Hepatocyte (in vitro differentiated cells): ENCODE results near the gene FAM217B. TPM values are rescaled to one million over a fixed set of nuclear protein-coding genes. Genes with fewer than 3 reads are reported as not detected.

Source experiments
- DNase-seq: peaks from one replicate; pipeline ENCODE4 v3.0.0-alpha.2; 2016; ENCODE audit warnings: low spot score
- H2AFZ ChIP-seq: fragments of 200-600 bp; sonication (generic); 2 replicates; pipeline ENCODE4 v1.6.0; 2016; ENCODE audit warnings: antibody characterized with exemption, mild to moderate bottlenecking
- H3K27ac ChIP-seq: fragments of 200-600 bp; sonication (generic); 2 replicates; pipeline ENCODE4 v1.5.1; 2016; ENCODE audit warnings: mild to moderate bottlenecking
- H3K27me3 ChIP-seq: fragments of 200-600 bp; sonication (generic); 2 replicates; pipeline ENCODE4 v1.6.1; 2016
- H3K36me3 ChIP-seq: fragments of 200-600 bp; sonication (generic); replicated peaks from 2 replicates; pipeline ENCODE4 v1.5.1; 2016; ENCODE audit warnings: low read depth; ENCODE audit not compliant: insufficient read depth
- H3K4me1 ChIP-seq: fragments of 200-600 bp; sonication (generic); 2 replicates; pipeline ENCODE4 v1.5.1; 2016; ENCODE audit warnings: mild to moderate bottlenecking, moderate library complexity; ENCODE audit not compliant: insufficient read depth
- H3K4me2 ChIP-seq: fragments of 200-600 bp; sonication (generic); 2 replicates; pipeline ENCODE4 v1.6.0; 2016
- H3K4me3 ChIP-seq: fragments of 200-600 bp; sonication (generic); 2 replicates; pipeline ENCODE4 v1.5.1; 2016; ENCODE audit warnings: mild to moderate bottlenecking
- H3K79me2 ChIP-seq: fragments of 200-600 bp; sonication (generic); 2 replicates; pipeline ENCODE4 v1.6.0; 2017; ENCODE audit warnings: mild to moderate bottlenecking
- H3K9me2 ChIP-seq: fragments of 200-600 bp; sonication (generic); replicated peaks from 2 replicates; pipeline ENCODE4 v1.6.0; 2017; ENCODE audit warnings: mild to moderate bottlenecking; ENCODE audit not compliant: insufficient read depth
- H3K9me3 ChIP-seq: fragments of 200-600 bp; sonication (generic); 2 replicates; pipeline ENCODE4 v1.5.1; 2016; ENCODE audit warnings: low read depth, mild to moderate bottlenecking
- H4K20me1 ChIP-seq: fragments of 200-600 bp; sonication (generic); 2 replicates; pipeline ENCODE4 v1.6.0; 2016; ENCODE audit warnings: mild to moderate bottlenecking; ENCODE audit not compliant: insufficient read depth, poor library complexity, severe bottlenecking
- EZH2 ChIP-seq: fragments of 200-600 bp; sonication (generic); IDR thresholded peaks from 2 replicates; pipeline ENCODE4 v1.6.1; 2016; ENCODE audit warnings: antibody characterized with exemption, mild to moderate bottlenecking, borderline replicate concordance
- EZH2phosphoT487 ChIP-seq: fragments of 200-600 bp; sonication (generic); IDR thresholded peaks from one replicate; pipeline ENCODE4 v1.6.1; 2018; ENCODE audit warnings: antibody characterized with exemption, mild to moderate bottlenecking, low read depth, moderate library complexity; ENCODE audit not compliant: unreplicated experiment, severe bottlenecking
- WGBS: methylation state at CpG from one replicate; pipeline ENCODE4 v1.1.6; 2016; ENCODE audit warnings: low lambda C conversion rate; ENCODE audit errors: missing lambda C conversion rate; 5-methylcytosine and 5-hydroxymethylcytosine counted together
- polyA plus RNA-seq: library from polyadenylated mRNA; unstranded; fragments of >200 nt; fragmentation: Nextera tagmentation; extraction: Ambion mirVana; gene quantifications from 2 replicates; pipeline ENCODE4 v1.2.1, GENCODE V29; 2016
- total RNA-seq: library from RNA; depleted of rRNA; stranded (reverse); fragments of >200 nt; gene quantifications from 2 replicates; pipeline ENCODE4 v1.2.3, GENCODE V29; 2014
- TF ChIP-seq, protein P1 (sequence below): fragments of 200-600 bp; sonication (generic); IDR thresholded peaks from 2 replicates; pipeline ENCODE4 v1.5.1; 2016; ENCODE audit warnings: antibody characterized with exemption, mild to moderate bottlenecking; ENCODE audit not compliant: poor library complexity

FAM217B gene
- total and polyA plus RNA-seq, 2 experiments from 2014 or later, result 14.7 to 15.2 TPM

DNA sequence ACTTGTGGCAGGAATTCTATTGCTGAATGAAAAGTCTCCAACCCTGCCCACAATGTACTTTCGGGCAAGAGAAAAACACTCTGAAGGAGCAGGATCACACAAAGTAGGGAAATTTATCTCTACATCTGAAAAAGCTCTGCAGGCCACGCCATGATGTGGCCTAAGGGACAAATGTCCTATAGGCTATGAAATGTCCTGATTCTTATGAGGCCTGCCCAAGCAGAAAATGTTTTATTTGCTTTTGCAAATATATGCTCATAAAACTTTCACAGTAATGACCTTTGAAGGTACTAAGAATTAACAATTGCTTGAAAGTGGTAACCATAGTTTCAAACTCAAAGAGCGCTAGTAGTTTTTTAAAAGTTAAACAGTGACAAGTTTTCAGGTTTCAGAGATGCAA is 37.7 kb upstream of the FAM217B start:
- Histone ChIP-seq H3K27ac (no peak overlapping the region), H3K9me2 (no peaks in the 10 kb centered on the region), H3K27me3 (no peaks in the 10 kb centered on the region), H2AFZ (no peak overlapping the region), H3K4me1 (no peaks in the 10 kb centered on the region), H3K4me3 (no peak overlapping the region), H3K79me2 (no peaks in the 10 kb centered on the region), H3K9me3 (no peaks in the 10 kb centered on the region), H4K20me1 (no peaks in the 10 kb centered on the region), H3K36me3 (no peaks in the 10 kb centered on the region), H3K4me2 (no peak overlapping the region)
- TF ChIP-seq EZH2, result no peak
- TF ChIP-seq EZH2phosphoT487, result no peak
- TF ChIP-seq, protein P1, sequence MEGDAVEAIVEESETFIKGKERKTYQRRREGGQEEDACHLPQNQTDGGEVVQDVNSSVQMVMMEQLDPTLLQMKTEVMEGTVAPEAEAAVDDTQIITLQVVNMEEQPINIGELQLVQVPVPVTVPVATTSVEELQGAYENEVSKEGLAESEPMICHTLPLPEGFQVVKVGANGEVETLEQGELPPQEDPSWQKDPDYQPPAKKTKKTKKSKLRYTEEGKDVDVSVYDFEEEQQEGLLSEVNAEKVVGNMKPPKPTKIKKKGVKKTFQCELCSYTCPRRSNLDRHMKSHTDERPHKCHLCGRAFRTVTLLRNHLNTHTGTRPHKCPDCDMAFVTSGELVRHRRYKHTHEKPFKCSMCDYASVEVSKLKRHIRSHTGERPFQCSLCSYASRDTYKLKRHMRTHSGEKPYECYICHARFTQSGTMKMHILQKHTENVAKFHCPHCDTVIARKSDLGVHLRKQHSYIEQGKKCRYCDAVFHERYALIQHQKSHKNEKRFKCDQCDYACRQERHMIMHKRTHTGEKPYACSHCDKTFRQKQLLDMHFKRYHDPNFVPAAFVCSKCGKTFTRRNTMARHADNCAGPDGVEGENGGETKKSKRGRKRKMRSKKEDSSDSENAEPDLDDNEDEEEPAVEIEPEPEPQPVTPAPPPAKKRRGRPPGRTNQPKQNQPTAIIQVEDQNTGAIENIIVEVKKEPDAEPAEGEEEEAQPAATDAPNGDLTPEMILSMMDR, result no peak
- DNase-seq, result no peak
- WGBS, result 82% methylated on average over 3 of the region's 3 CpGs

DNA sequence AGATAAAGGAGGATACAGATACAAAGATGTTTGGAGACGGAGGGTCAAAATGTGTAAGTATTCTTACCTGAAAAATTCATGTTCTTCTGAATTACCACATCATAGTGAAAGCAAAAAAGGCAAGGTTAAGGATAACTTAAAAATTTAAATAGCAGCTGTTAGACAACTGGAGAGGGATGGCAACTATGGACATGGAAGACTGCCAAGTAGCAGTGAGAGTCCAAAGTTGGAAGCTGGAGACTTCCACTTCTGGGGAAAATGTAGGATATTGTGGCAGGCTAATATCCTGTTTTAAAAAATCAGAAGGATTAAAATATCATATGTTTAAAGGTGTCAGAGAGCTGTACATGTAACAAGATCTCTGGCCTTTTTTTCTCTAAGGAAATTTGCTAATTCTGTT is 36.6 kb upstream of the FAM217B start:
- Histone ChIP-seq H3K4me1 (no peaks in the 10 kb centered on the region), H3K27me3 (no peaks in the 10 kb centered on the region), H3K27ac (no peak overlapping the region), H3K9me2 (no peaks in the 10 kb centered on the region), H3K4me2 (no peak overlapping the region), H3K9me3 (no peaks in the 10 kb centered on the region), H4K20me1 (no peaks in the 10 kb centered on the region), H3K36me3 (no peaks in the 10 kb centered on the region), H2AFZ (no peak overlapping the region), H3K4me3 (no peak overlapping the region), H3K79me2 (no peaks in the 10 kb centered on the region)
- DNase-seq, result no peak
- 76% methylated on average over 1 of the region's 1 CpG for WGBS
- TF ChIP-seq EZH2 (no peak), EZH2phosphoT487 (no peak)
- TF ChIP-seq, protein P1, result no peak

DNA sequence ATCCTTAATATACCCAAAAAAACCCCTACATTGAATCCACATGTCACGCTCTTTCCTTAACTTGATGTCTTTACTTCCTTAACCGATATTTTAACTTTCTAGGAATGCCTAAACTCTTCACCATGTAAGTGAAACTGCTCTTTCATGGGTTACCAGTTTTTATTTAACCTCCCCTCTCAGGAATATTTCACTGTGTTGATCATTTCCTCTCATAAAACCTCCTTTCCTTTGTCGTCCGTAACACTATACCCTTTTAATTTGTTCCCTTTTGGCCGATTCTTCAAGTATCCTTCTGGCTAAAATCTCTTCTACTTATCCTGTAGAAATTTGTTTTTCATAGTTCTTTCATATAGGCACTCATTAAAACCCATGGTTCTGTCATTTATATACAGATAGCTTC is 31.3 kb upstream of the FAM217B start:
- Histone ChIP-seq H3K4me3 (no peak overlapping the region), H4K20me1 (no peaks in the 10 kb centered on the region), H3K27ac (no peak overlapping the region), H2AFZ (no peak overlapping the region), H3K4me1 (no peaks in the 10 kb centered on the region), H3K4me2 (no peak overlapping the region), H3K36me3 (no peaks in the 10 kb centered on the region), H3K9me3 (no peaks in the 10 kb centered on the region), H3K79me2 (no peaks in the 10 kb centered on the region), H3K27me3 (no peaks in the 10 kb centered on the region), H3K9me2 (no peaks in the 10 kb centered on the region)
- DNase-seq, result no peak
- TF ChIP-seq EZH2phosphoT487, result no peak
- TF ChIP-seq, protein P1, result no peak
- no peak for TF ChIP-seq EZH2
- WGBS, result 69% methylated on average over 5 of the region's 5 CpGs

DNA sequence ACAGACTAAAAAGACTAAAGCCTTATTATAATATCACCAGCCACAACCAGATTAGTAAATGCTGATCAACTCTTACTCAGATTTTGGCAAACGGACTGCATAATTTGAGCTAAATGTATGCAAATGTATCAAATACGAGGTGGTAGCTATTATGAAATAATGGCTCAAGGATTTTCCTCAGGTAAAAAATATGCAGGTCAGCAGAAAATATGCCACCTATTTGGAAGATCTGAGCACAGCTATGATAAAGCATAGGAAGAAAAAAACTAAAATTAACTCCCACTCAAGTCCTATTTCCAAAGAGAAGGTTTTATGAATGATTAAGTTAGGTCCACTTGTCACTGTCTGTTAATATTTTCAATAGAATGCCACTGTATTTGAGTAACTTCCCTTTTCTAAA is 29.1 kb upstream of the FAM217B start:
- WGBS, result 84% methylated on average over 2 of the region's 2 CpGs
- no peaks in the 10 kb centered on the region for H3K9me3 ChIP-seq
- H3K4me2 ChIP-seq, result no peak overlapping the region
- H3K36me3 ChIP-seq, result no peaks in the 10 kb centered on the region
- no peaks in the 10 kb centered on the region for H3K79me2 ChIP-seq
- no peaks in the 10 kb centered on the region for H3K27me3 ChIP-seq
- H3K9me2 ChIP-seq, result no peaks in the 10 kb centered on the region
- H3K4me3 ChIP-seq, result no peak overlapping the region
- no peak overlapping the region for H3K27ac ChIP-seq
- no peak overlapping the region for H2AFZ ChIP-seq
- TF ChIP-seq, protein P1, result no peak
- TF ChIP-seq EZH2, result no peak
- TF ChIP-seq EZH2phosphoT487, result no peak
- H3K4me1 ChIP-seq, result no peaks in the 10 kb centered on the region
- no peak for DNase-seq
- H4K20me1 ChIP-seq, result no peaks in the 10 kb centered on the region
